Stimulated activated CD8-positive, alpha-beta memory T cell treated with anti-CD3 and anti-CD28 coated beads, Interleukin-2, amount 100 ng/mL, for 48 hours (primary cell): ENCODE results near the gene GJB3.
"Not testable (repeated sequence)": the region's sequence is repeated elsewhere in the genome, so short reads cannot be mapped to it uniquely, and the experiment has no call there.

Source experiments
- DNase-seq, 2 donors: peaks; one replicate each; pipeline ENCODE4 v3.0.0-alpha.2; 2020; ENCODE audit warnings: low read depth in 2 of 2

Gene GJB3

DNA sequence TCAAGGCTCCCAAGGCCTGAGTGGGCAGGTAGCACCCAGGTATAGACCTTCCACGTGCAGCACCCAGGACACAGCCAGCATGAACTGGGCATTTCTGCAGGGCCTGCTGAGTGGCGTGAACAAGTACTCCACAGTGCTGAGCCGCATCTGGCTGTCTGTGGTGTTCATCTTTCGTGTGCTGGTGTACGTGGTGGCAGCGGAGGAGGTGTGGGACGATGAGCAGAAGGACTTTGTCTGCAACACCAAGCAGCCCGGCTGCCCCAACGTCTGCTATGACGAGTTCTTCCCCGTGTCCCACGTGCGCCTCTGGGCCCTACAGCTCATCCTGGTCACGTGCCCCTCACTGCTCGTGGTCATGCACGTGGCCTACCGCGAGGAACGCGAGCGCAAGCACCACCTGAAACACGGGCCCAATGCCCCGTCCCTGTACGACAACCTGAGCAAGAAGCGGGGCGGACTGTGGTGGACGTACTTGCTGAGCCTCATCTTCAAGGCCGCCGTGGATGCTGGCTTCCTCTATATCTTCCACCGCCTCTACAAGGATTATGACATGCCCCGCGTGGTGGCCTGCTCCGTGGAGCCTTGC lies 19.7 kb upstream of the GJB3 start:
- no peak for DNase-seq

- no peak for DNase-seq
These were observed 19.2 kb upstream of the GJB3 start for GRCh38 chr1:34761776-34762307.

DNA sequence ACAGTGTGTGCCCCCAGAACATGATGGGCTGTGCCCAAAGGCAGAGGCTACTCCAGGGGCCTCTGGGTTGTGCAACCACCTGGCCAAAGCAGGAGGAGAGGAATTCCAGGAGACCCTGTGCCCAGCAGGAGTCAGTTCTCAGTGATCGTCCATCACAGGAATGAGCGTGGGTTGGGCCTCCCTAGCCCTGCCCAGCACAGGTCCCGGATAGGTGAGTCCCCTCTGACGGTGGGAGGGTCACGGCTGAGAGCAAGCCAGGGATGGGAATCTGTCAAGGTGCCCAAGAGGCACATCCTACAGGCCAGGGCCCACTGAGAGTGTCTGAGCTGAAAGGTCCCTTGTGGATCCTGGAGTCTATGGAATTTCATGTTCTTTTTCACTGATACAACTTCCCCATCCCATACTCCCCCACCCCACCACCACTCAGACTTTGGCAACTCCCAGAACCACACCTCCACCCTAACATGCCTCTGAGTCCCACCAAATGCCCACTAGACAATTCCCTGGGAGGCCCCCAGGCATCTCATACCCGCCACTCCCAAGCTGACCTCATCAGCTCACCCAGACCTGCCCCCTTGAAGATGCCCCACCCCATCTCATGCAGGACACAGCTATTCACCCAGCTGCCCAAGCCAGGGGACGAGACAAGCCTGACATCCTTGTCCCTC lies 18.4 kb upstream of the GJB3 start:
- no peak for DNase-seq

GRCh38 chr1:34763142-34763781 lies 17.8 kb upstream of the GJB3 start:
- no peak for DNase-seq

GRCh38 chr1:34768856-34769255 lies 12.2 kb upstream of the GJB3 start:
- DNase-seq, result no peak

GRCh38 chr1:34770891-34771504 lies 10.0 kb upstream of the GJB3 start:
- no peak for DNase-seq

DNA sequence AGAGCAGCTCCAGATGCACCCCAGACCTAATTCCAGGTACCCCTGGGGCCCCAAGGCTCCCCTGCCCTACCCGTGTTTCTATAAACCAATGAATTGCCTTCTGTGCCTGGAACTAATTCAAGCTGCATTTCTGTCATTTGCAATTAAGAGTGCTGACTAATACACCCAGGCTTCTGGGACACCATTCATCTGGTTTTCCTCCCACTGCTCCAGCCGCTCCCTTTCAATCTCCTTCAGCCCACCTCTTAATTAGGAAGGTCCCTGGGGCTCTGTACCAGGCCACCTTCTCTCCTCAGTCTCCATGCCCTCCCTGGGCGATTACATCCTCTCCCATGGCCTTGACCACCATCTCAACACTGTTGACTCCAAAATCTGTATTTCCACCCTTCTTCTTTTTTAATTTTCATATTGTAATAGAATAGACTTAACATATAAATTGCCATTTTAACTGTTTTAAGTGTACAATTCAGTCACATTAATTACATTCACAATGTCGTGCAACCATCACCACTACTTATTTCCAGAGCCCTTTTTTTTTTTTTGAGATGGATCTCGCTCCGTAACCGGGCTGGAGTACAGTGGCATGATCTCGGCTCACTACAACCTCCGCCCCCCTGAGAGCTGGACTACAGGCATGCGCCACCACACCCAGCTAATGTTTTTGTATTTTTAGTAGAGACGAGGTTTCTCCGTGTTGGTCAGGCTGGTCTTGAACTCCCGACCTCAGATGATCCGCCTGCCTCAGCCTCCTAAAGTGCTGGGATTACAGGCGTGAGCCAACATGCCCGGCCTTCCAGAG lies 9.2 kb upstream of the GJB3 start:
- no peak for DNase-seq

DNA sequence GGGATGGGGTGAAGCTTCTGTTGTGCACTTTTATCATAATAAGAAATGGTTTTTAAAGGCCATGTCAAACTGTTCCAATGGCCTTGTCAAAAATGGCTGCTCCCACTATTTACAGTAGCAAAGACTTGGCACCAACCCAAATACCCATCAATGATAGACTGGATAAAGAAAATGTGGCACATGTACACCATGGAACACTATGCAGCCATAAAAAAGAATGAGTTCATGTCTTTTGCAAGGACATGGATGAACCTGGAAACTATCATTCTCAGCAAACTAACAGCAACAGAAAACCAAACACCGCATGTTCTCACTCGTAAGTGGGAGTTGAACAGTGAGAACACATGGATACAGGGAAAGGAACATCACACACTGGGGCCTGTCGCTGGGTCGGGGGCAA lies 7.9 kb upstream of the GJB3 start:
- not testable (repeated sequence) for DNase-seq

DNA sequence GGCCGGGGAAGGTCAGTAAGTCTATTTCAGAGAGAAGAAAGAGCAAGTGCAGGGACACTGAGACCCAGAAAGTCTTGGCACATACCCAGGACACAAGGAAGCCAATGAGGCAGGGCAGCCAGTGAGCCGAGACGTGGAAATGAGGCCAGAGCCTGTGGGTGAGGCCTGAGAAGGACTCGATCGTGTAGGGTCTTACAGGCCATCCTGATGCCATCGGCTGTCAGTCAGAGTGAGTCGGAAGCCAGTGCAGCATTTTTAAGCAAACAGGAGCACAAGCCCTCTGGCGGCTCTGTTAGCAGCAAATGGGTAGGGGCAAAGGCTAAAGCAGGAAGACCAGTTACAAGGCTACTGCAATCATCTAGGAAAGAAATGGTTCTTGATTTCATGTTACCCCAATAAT lies 6.1 kb upstream of the GJB3 start:
- DNase-seq, result no peak

DNA sequence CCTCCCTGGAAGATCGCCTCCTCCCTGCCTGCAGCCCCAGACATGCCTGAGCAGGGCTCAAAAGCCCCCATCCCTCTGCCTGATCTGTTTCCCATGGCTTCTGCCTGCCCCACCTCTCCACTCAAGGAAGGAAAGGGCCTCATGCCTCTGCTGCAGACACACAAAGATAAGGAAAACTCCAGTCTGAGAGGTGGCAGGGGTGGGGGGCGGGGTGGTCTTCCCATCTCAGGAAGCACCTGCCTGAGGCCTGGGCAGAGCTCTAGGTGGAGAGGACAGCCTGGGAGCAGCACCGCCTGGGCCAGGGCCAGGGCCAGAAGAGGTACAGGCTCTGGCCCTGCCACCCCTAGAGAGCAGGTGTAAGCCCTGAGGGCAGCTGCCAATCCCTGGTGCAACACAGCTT lies 4.1 kb upstream of the GJB3 start:
- DNase-seq, result no peak

GRCh38 chr1:34777519-34778321 lies 3.3 kb upstream of the GJB3 start:
- no peak for DNase-seq

DNA sequence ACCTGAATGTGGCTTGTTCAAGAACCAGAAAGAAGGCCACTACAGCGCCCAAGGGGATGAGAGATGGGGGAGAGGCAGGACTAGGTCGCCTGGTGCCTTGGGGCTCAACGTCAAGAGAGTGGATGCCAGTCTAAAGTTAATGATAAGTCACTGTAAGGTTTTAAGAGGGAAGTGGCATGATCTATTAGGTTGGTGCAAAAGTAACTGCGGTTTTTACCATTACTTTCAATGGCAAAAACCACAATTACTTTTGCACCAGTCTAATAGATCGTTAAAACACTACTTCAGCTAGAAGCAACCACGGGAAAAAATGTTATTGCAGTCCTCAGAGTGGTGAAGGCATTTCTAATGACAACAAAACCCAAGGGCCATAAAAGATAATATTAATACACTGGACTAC lies 2.6 kb upstream of the GJB3 start:
- DNase-seq, result no peak

- DNase-seq, result no peak
These were observed 2.0 kb upstream of the GJB3 start for GRCh38 chr1:34779005-34779404.

DNA sequence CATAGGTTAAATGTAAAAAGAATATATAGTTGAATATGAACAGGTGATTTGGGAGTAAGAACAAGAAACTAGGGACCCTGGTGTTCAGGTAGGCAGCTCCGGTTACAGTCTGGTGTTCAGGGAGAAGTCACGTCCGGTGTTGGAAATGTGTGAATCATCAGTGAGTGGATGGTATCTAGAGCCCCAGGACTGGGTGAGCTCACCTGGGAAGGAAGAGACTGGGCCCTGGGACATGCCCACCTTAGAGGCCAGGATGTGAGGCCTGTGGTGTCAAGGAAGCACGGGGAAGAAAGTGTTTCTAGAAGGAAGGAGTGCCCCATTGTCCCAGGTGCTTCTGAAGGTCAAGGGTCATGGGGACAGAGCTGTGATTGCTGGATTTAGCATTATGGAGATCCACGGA lies 1.5 kb upstream of the GJB3 start:
- DNase-seq, result no peak

- no peak for DNase-seq
These were observed 1.1 kb upstream of the GJB3 start for GRCh38 chr1:34779962-34780361.

- DNase-seq, result no peak
These were observed 486 bp upstream of the GJB3 start for GRCh38 chr1:34780528-34780927.

DNA sequence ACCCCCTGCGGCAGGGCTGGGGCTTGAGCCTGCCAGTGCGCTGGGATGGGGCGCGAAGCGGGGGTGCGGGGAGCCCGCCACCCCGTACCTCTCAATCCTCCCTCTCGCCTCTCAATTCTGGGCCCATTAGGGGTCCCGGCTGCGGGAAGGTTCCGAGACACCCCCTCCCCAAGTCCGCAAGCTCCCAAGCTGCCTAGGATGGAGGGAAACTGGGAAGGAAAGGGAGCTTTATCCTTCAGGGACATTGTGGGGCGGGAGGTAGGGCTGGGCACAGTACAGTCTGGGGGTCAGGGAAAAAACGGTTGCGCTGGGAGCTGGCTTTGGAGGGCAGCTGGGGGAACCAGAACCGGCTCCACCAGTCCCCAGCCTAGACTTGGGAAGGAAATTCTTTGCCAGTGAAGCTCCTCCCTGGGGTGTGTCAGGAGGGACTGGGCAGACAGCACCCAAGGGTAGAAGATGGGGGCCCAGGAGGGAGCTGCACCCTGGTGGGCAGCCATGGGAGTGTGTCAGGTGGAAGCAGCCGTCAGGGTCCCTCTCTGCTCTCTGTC lies 904 bp downstream of the GJB3 start:
- DNase-seq, result no peak

GRCh38 chr1:34784751-34785221 lies 3.8 kb downstream of the GJB3 start:
- DNase-seq, result no peak

DNA sequence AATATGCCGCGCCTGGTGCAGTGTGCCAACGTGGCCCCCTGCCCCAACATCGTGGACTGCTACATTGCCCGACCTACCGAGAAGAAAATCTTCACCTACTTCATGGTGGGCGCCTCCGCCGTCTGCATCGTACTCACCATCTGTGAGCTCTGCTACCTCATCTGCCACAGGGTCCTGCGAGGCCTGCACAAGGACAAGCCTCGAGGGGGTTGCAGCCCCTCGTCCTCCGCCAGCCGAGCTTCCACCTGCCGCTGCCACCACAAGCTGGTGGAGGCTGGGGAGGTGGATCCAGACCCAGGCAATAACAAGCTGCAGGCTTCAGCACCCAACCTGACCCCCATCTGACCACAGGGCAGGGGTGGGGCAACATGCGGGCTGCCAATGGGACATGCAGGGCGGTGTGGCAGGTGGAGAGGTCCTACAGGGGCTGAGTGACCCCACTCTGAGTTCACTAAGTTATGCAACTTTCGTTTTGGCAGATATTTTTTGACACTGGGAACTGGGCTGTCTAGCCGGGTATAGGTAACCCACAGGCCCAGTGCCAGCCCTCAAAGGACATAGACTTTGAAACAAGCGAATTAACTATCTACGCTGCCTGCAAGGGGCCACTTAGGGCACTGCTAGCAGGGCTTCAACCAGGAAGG lies 4.3 kb downstream of the GJB3 start:
- DNase-seq, result no peak

DNA sequence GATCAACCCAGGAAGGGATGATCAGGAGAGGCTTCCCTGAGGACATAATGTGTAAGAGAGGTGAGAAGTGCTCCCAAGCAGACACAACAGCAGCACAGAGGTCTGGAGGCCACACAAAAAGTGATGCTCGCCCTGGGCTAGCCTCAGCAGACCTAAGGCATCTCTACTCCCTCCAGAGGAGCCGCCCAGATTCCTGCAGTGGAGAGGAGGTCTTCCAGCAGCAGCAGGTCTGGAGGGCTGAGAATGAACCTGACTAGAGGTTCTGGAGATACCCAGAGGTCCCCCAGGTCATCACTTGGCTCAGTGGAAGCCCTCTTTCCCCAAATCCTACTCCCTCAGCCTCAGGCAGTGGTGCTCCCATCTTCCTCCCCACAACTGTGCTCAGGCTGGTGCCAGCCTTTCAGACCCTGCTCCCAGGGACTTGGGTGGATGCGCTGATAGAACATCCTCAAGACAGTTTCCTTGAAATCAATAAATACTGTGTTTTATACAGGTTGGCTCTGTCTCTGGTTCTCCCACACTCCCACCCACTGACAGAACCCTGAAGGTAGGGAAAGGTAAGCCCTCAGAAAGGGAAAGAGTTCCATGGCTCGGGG lies 5.0 kb downstream of the GJB3 start:
- DNase-seq, result no peak
